Kidney epithelial cell (primary cell): Measurements from ENCODE around the gene ACTN4. TPM values are rescaled to one million over a fixed set of nuclear protein-coding genes. Genes with fewer than 3 reads are reported as not detected.
A peak's percentile ranks its signal among the peaks of the same experiment; 100 is the strongest.

Experiments
- DNase-seq: peaks from one replicate; pipeline ENCODE4 v3.0.0-alpha.2; 2010; ENCODE audit warnings: low read depth
- H3K27me3 ChIP-seq: 2 replicates; pipeline ENCODE4 v1.6.0; 2011; ENCODE audit warnings: low read length; ENCODE audit not compliant: control insufficient read depth, insufficient read depth
- H3K36me3 ChIP-seq: 2 replicates; pipeline ENCODE4 v1.5.1; 2011; ENCODE audit warnings: low read length; ENCODE audit not compliant: control insufficient read depth, insufficient read depth
- H3K4me3 ChIP-seq: 2 replicates; pipeline ENCODE4 v1.5.1; 2011; ENCODE audit warnings: low read depth, mild to moderate bottlenecking, control low read depth, low read length
- CTCF ChIP-seq: IDR thresholded peaks from 2 replicates; pipeline ENCODE4 v1.5.1; 2011; ENCODE audit warnings: mild to moderate bottlenecking, moderate library complexity, low read length, control low read depth, inconsistent platforms; ENCODE audit not compliant: insufficient read depth, poor library complexity, severe bottlenecking
- total RNA-seq: library from RNA; depleted of rRNA; stranded (reverse); fragments of >200 nt; gene quantifications from 2 replicates; pipeline ENCODE4 v1.2.3, GENCODE V29; 2015

ACTN4 gene
- total RNA-seq, 1 donor from 2014 or later: 821 TPM

GRCh38 chr19:38616265-38616664, 31.2 kb upstream of the ACTN4 start:
- no peaks in the 10 kb centered on the region for H3K36me3 ChIP-seq
- no peak overlapping the region for H3K4me3 ChIP-seq
- TF ChIP-seq CTCF: no peak
- H3K27me3 ChIP-seq: peaks cover 3% of the 10 kb centered on the region
- no peak for DNase-seq

DNA sequence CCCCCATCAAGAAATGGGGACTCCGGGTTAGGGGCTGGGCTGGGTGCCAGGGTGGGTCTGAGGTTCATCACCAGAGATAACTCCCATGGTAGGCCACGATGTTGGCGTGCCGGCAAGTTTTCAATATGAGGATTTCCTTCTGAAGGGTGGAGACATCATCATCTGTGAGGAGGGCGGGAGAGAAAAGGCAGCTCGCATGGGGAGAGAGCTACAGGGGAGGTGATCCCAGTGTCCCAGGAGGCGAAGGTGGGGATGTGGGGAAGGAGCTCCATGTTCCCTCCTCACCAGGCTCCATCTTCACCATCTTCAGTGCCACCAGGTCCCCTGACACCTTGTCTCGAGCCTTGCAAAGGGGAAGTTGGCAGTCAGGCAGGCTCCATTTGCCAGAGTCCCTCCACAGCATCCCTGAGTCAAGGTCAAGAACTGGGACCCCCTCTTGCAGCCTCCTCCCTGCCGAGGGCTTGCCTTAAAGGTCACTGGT, 30.1 kb upstream of the ACTN4 start:
- Histone ChIP-seq H3K4me3 (no peak overlapping the region), H3K36me3 (no peaks in the 10 kb centered on the region)
- TF ChIP-seq CTCF: no peak

GRCh38 chr19:38617764-38618589, 29.5 kb upstream of the ACTN4 start, which contains the start of gene MAP4K1:
Gene MAP4K1, minus strand, starts transcription at chr19:38617953. Its CDS starts 58 bp downstream, at chr19:38617895.
- no peak for TF ChIP-seq CTCF
- Histone ChIP-seq H3K4me3 (peak within 1 kb of the TSS; percentile 56), H3K27me3 (no peaks in the 10 kb centered on the region), H3K36me3 (no peaks in the 10 kb centered on the region)
- DNase-seq: no peak

More for the DNA sequence above, 30.1 kb upstream of the ACTN4 start:
- no peak for DNase-seq
- peaks cover 3% of the 10 kb centered on the region for H3K27me3 ChIP-seq

- no peaks in the 10 kb centered on the region for H3K36me3 ChIP-seq
- TF ChIP-seq CTCF: no peak
- DNase-seq: peak; percentile 99
- no peaks in the 10 kb centered on the region for H3K27me3 ChIP-seq
- peak within 1 kb of the TSS; percentile 83 for H3K4me3 ChIP-seq
Measured at GRCh38 chr19:38618590-38619360, 28.7 kb upstream of the ACTN4 start, which contains the start of gene EIF3K. Gene EIF3K, plus strand, starts transcription at chr19:38619188. Its CDS starts 81 bp downstream, at chr19:38619269.

GRCh38 chr19:38619361-38620174, 27.9 kb upstream of the ACTN4 start:
- Histone ChIP-seq H3K27me3 (no peaks in the 10 kb centered on the region), H3K36me3 (no peaks in the 10 kb centered on the region), H3K4me3 (peak overlapping the region; percentile 83)
- TF ChIP-seq CTCF: no peak
- DNase-seq: no peak
